ENCODE data around the gene SPPL3. TPM values are rescaled to one million over a fixed set of nuclear protein-coding genes. Genes with fewer than 3 reads are reported as not detected.
A peak's percentile ranks its signal among the peaks of the same experiment; 100 is the strongest.
"Not testable (repeated sequence)": the region's sequence is repeated elsewhere in the genome, so short reads cannot be mapped to it uniquely, and the experiment has no call there.

Gene SPPL3
- total RNA-seq, 1 donor: 10.9 TPM

GRCh38 chr12:120733574-120733973 lies 170.6 kb downstream of the SPPL3 start:
- Histone ChIP-seq H3K36me3 (ENCODE audit: insufficient read depth, low read length) (no peaks in the 10 kb centered on the region), H2AFZ (ENCODE audit: low read length) (no peak overlapping the region), H3K4me2 (ENCODE audit: insufficient read depth, low read length) (no peak overlapping the region), H3K4me1 (ENCODE audit: insufficient read depth, low read length) (no peaks in the 10 kb centered on the region), H4K20me1 (ENCODE audit: insufficient read depth, low read length) (no peaks in the 10 kb centered on the region), H3K27ac (ENCODE audit: low read depth, low read length) (no peak overlapping the region), H3K9me3 (ENCODE audit: low read depth, low read length) (no peaks in the 10 kb centered on the region), H3K4me3 (ENCODE audit: insufficient read depth, low read length) (no peak overlapping the region), H3K27me3 (ENCODE audit: insufficient read depth, low read length) (no peaks in the 10 kb centered on the region), H3K79me2 (ENCODE audit: insufficient read depth, low read length) (no peaks in the 10 kb centered on the region)
- TF ChIP-seq CTCF (IDR thresholded peaks at IDR 0.05; ENCODE audit: extremely low read depth, low read depth, low read length): no peak
- no peak for DNase-seq (ENCODE audit: insufficient read length, low spot score, missing footprints)

DNA sequence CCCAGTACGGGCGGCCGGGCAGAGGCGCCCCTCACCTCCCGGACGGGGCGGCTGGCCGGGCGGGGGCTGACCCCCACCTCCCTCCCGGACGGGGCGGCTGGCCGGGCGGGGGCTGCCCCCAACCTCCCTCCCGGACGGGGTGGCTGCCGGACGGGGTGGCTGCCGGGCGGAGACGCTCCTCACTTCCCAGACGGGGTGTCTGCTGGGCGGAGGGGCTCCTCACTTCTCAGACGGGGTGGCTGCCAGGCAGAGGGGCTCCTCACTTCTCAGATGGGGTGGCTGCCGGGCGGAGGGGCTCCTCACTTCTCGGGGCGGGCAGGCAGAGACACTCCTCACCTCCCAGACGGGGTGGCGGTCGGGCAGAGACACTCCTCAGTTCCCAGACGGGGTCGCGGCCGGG lies 172.0 kb downstream of the SPPL3 start:
- not testable (repeated sequence) for H4K20me1 ChIP-seq (ENCODE audit: insufficient read depth, low read length); H3K4me3 ChIP-seq (ENCODE audit: insufficient read depth, low read length); H3K27me3 ChIP-seq (ENCODE audit: insufficient read depth, low read length); H3K4me2 ChIP-seq (ENCODE audit: insufficient read depth, low read length); H3K36me3 ChIP-seq (ENCODE audit: insufficient read depth, low read length); H3K27ac ChIP-seq (ENCODE audit: low read depth, low read length); H3K4me1 ChIP-seq (ENCODE audit: insufficient read depth, low read length); H3K79me2 ChIP-seq (ENCODE audit: insufficient read depth, low read length); H3K9me3 ChIP-seq (ENCODE audit: low read depth, low read length); DNase-seq (ENCODE audit: insufficient read length, low spot score, missing footprints); H2AFZ ChIP-seq (ENCODE audit: low read length)

DNA sequence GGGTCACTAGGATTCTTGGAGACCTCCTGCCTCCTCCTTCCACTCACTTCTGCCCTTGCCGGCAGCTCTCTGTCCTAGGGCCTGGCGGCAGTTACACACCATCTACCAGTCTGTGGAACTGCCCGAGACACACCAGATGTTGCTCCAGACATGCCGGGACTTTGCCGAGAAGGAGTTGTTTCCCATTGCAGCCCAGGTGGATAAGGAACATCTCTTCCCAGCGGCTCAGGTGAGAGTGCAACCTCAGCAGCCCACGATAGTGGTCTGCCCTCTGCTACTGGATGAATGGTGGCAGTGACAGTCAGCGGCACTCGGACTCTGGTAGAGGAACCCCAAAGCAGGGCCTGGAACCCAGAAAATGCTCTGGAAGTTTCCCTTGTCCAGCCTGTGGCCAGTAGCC lies 177.2 kb downstream of the SPPL3 start:
- H3K9me3 ChIP-seq (ENCODE audit: low read depth, low read length): no peaks in the 10 kb centered on the region
- DNase-seq (ENCODE audit: insufficient read length, low spot score, missing footprints): no peak
- no peak overlapping the region for H2AFZ ChIP-seq (ENCODE audit: low read length)
- no peak overlapping the region for H3K4me2 ChIP-seq (ENCODE audit: insufficient read depth, low read length)
- H3K27me3 ChIP-seq (ENCODE audit: insufficient read depth, low read length): no peaks in the 10 kb centered on the region
- peaks cover 12% of the 10 kb centered on the region for H3K4me1 ChIP-seq (ENCODE audit: insufficient read depth, low read length)
- H4K20me1 ChIP-seq (ENCODE audit: insufficient read depth, low read length): peaks cover 3% of the 10 kb centered on the region
- H3K79me2 ChIP-seq (ENCODE audit: insufficient read depth, low read length): peaks cover 2% of the 10 kb centered on the region
- H3K27ac ChIP-seq (ENCODE audit: low read depth, low read length): no peak overlapping the region
- H3K4me3 ChIP-seq (ENCODE audit: insufficient read depth, low read length): no peak overlapping the region
- TF ChIP-seq CTCF (IDR thresholded peaks at IDR 0.05; ENCODE audit: extremely low read depth, low read depth, low read length): no peak
- peaks cover 23% of the 10 kb centered on the region for H3K36me3 ChIP-seq (ENCODE audit: insufficient read depth, low read length)

DNA sequence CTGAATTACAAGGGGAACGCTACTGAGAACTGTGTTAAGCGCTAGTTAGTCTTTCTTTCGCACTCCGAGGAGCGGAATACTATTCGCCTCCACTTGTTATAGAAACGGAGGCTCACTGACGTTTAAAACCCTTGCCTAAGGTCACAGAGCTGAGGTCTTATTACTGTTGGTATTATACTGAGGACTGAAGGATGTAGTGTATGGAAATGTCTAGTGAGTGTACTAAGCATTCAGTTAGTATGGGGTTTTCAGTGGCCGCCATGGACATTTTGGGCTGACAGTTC lies 177.7 kb downstream of the SPPL3 start:
- no peak for TF ChIP-seq CTCF (IDR thresholded peaks at IDR 0.05; ENCODE audit: extremely low read depth, low read depth, low read length)
- Histone ChIP-seq H2AFZ (ENCODE audit: low read length) (peak overlapping the region; percentile 80), H3K4me3 (ENCODE audit: insufficient read depth, low read length) (peak overlapping the region; percentile 83), H3K4me2 (ENCODE audit: insufficient read depth, low read length) (peak overlapping the region; percentile 94), H3K9me3 (ENCODE audit: low read depth, low read length) (no peaks in the 10 kb centered on the region), H3K36me3 (ENCODE audit: insufficient read depth, low read length) (peaks cover 28% of the 10 kb centered on the region), H3K79me2 (ENCODE audit: insufficient read depth, low read length) (peaks cover 6% of the 10 kb centered on the region), H3K4me1 (ENCODE audit: insufficient read depth, low read length) (peaks cover 12% of the 10 kb centered on the region), H3K27me3 (ENCODE audit: insufficient read depth, low read length) (no peaks in the 10 kb centered on the region), H3K27ac (ENCODE audit: low read depth, low read length) (no peak overlapping the region), H4K20me1 (ENCODE audit: insufficient read depth, low read length) (peaks cover 8% of the 10 kb centered on the region)
- no peak for DNase-seq (ENCODE audit: insufficient read length, low spot score, missing footprints)

Measured in osteoblast (primary cell).